ENCODE measurements around the gene ITPRIP.

DNA sequence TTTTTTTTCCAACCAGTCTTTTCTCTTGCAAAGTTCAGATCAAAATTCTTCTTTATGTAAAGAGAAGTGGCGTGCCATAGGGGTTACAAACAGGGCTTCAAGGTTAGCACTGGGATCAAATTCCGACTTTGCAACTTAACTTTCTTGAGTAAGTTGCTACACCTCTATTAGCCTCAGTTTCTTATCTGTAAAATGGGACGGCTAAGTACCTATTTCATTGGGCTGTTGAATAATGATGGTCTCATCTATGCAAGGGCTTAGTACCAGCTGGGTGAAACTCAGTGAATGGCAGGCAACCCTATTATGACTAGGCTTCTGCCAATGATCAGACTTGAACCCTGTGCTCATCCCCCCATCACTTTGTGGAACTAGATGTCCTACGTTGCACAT is 33.9 kb downstream of the ITPRIP start:
- TF ChIP-seq, protein P1, sequence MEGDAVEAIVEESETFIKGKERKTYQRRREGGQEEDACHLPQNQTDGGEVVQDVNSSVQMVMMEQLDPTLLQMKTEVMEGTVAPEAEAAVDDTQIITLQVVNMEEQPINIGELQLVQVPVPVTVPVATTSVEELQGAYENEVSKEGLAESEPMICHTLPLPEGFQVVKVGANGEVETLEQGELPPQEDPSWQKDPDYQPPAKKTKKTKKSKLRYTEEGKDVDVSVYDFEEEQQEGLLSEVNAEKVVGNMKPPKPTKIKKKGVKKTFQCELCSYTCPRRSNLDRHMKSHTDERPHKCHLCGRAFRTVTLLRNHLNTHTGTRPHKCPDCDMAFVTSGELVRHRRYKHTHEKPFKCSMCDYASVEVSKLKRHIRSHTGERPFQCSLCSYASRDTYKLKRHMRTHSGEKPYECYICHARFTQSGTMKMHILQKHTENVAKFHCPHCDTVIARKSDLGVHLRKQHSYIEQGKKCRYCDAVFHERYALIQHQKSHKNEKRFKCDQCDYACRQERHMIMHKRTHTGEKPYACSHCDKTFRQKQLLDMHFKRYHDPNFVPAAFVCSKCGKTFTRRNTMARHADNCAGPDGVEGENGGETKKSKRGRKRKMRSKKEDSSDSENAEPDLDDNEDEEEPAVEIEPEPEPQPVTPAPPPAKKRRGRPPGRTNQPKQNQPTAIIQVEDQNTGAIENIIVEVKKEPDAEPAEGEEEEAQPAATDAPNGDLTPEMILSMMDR (IDR thresholded peaks at IDR 0.05; ENCODE audit: low read depth, low read length) = no peak
- no peak for TF ChIP-seq EZH2phosphoT487 (IDR thresholded peaks at IDR 0.05; ENCODE audit: low read depth)

All from OCI-LY3 (cell line).